Stomach (tissue), 9 donors: ENCODE results near the gene GRB10. TPM values are rescaled to one million over a fixed set of nuclear protein-coding genes. Genes with fewer than 3 reads are reported as not detected.

Source experiments
- DNase-seq, 2 donors: peaks; one replicate each; pipeline versions ENCODE4 v3.0.0 to v3.0.0-alpha.2; 2013 to 2019
- H3K27ac ChIP-seq, 5 donors: fragments of 200-600 bp in 4 of 5; sonication (generic) in 4 of 5; one replicate each; pipeline ENCODE4 v1.5.1; 2013 to 2019; ENCODE audit warnings: mild to moderate bottlenecking in 1 of 5, moderate library complexity in 1 of 5
- H3K27me3 ChIP-seq, 3 donors: fragments of 200-600 bp; sonication (generic); one replicate each; pipeline ENCODE4 v1.5.1; 2017 to 2019; ENCODE audit warnings: mixed run types in 1 of 3
- H3K36me3 ChIP-seq, 4 donors: fragments of 200-600 bp; sonication (generic); 1 replicate in 3 of 4; 2 replicates in 1 of 4; pipeline ENCODE4 v1.5.1; 2016 to 2019
- H3K4me1 ChIP-seq, 4 donors: fragments of 200-600 bp; sonication (generic); one replicate each; pipeline ENCODE4 v1.5.1; 2016 to 2019
- H3K4me3 ChIP-seq, 4 donors: fragments of 200-600 bp; sonication (generic) in 3 of 4; one replicate each; pipeline ENCODE4 v1.5.1; 2016 to 2019; ENCODE audit warnings: mild to moderate bottlenecking in 1 of 4
- H3K9me3 ChIP-seq, 4 donors: fragments of 200-600 bp; sonication (generic); one replicate each; pipeline ENCODE4 v1.5.1; 2016 to 2019
- CTCF ChIP-seq, 7 experiments: fragments of 450-650 bp in 4 of 7; fragments of 200-600 bp in 3 of 7; sonication (generic) in 3 of 7; IDR thresholded peaks; one replicate each; pipeline ENCODE4 v1.5.1; 2016 to 2019; ENCODE audit warnings: antibody characterized with exemption in 7 of 7, control low read depth in 2 of 7, mild to moderate bottlenecking in 1 of 7
- EP300 ChIP-seq: sonication (generic); formaldehyde crosslinking; IDR thresholded peaks from one replicate; pipeline ENCODE4 v1.6.1; 2017; ENCODE audit warnings: antibody characterized with exemption
- POLR2A ChIP-seq, 4 donors: fragments of 450-650 bp; IDR thresholded peaks; one replicate each; pipeline ENCODE4 v1.6.1; 2016; ENCODE audit warnings: antibody characterized with exemption in 4 of 4, control low read depth in 2 of 4, mild to moderate bottlenecking in 1 of 4, moderate library complexity in 1 of 4
- POLR2AphosphoS5 ChIP-seq, 3 donors: sonication (generic); formaldehyde crosslinking; IDR thresholded peaks; one replicate each; pipeline ENCODE4 v1.6.1; 2016; ENCODE audit warnings: antibody characterized with exemption in 3 of 3
- WGBS, 5 donors: extraction: QIAGEN DNeasy Blood & Tissue Kit in 3 of 5; methylation state at CpG; one replicate each; pipeline versions ENCODE4 v1.1.5 to v1.1.7; 2013 to 2018; 5-methylcytosine and 5-hydroxymethylcytosine counted together
- intact Hi-C: fragments of 100-400 bp; cut with DNase I; formaldehyde crosslinking; loops from one replicate; pipeline ENCODE4 v1.15.1; 2023; ENCODE audit warnings: low total_unique reads
- polyA plus RNA-seq, 3 donors: library from polyadenylated mRNA; stranded (reverse); fragments of 200-250 nt; gene quantifications; one replicate each; pipeline ENCODE4 v1.2.3, GENCODE V29; 2013
- total RNA-seq, 5 donors: library from RNA; depleted of rRNA; stranded (reverse); fragments of >200 nt; gene quantifications; one replicate each; pipeline versions ENCODE4 v1.1.0 to v1.2.3, GENCODE V29; 2014 to 2016
- donor health status: healthy with polysubstance abuse.
- donor health status: Bipolar disorder and iron deficiency.
- donor health status: healthy.

Gene GRB10
- total and polyA plus RNA-seq, 8 donors: 10.2 to 84.9 (median 49.6) TPM

GRCh38 chr7:50710441-50711154, 72.1 kb downstream of the GRB10 start:
- no peak overlapping the region for H3K4me3 ChIP-seq
- intact Hi-C loops: no loop called here
- 84 to 91% (median 85%) methylated on average over 15 of the region's 15 CpGs for WGBS, 5 donors
- H3K36me3 ChIP-seq: no peaks in the 10 kb centered on the region
- TF ChIP-seq POLR2A (IDR thresholded peaks at IDR 0.05): no peak
- TF ChIP-seq POLR2AphosphoS5 (IDR thresholded peaks at IDR 0.05): no peak
- no peak for TF ChIP-seq CTCF (IDR thresholded peaks at IDR 0.05)
- TF ChIP-seq EP300: no peak
- no peak for DNase-seq
- H3K27me3 ChIP-seq: no peaks in the 10 kb centered on the region
- H3K4me1 ChIP-seq: peaks cover 6 to 77% (median 51%) of the 10 kb centered on the region in 4 donors
- H3K9me3 ChIP-seq: no peaks in the 10 kb centered on the region
- no peak overlapping the region for H3K27ac ChIP-seq

- Histone ChIP-seq H3K4me1 (peaks cover 3 to 70% (median 42%) of the 10 kb centered on the region in 4 donors), H3K27me3 (no peaks in the 10 kb centered on the region), H3K27ac (peak overlapping the region in 1 of 5 donors; percentile 11), H3K36me3 (no peaks in the 10 kb centered on the region), H3K9me3 (no peaks in the 10 kb centered on the region), H3K4me3 (no peak overlapping the region)
- WGBS, 5 donors: 82 to 92% (median 86%) methylated on average over 2 to 7 of the region's 7 CpGs
- no peak for DNase-seq
- TF ChIP-seq POLR2A (IDR thresholded peaks at IDR 0.05) (no peak), POLR2AphosphoS5 (IDR thresholded peaks at IDR 0.05) (no peak), CTCF (IDR thresholded peaks at IDR 0.05) (no peak)
- intact Hi-C loops: no loop called here
These were observed 73.5 kb downstream of the GRB10 start for GRCh38 chr7:50709151-50709550.

- Histone ChIP-seq H3K9me3 (no peaks in the 10 kb centered on the region), H3K4me3 (no peak overlapping the region), H3K27ac (no peak overlapping the region), H3K4me1 (peaks cover 0 to 61% (median 37%) of the 10 kb centered on the region in 4 donors), H3K27me3 (no peaks in the 10 kb centered on the region), H3K36me3 (peaks cover 0 to 10% (median 4%) of the 10 kb centered on the region in 4 donors)
- no peak for TF ChIP-seq CTCF (IDR thresholded peaks at IDR 0.05)
- TF ChIP-seq POLR2A (IDR thresholded peaks at IDR 0.05): no peak
- TF ChIP-seq POLR2AphosphoS5 (IDR thresholded peaks at IDR 0.05): no peak
- no peak for TF ChIP-seq EP300
- no peak for DNase-seq
- intact Hi-C loops: no loop called here
- WGBS, 5 donors: 65 to 90% (median 86%) methylated on average over 9 of the region's 9 CpGs
These were observed 75.3 kb downstream of the GRB10 start for GRCh38 chr7:50707236-50708006.

GRCh38 chr7:50706469-50706937, 76.2 kb downstream of the GRB10 start:
- 66 to 77% (median 73%) methylated on average over 5 of the region's 5 CpGs for WGBS, 5 donors
- H3K9me3 ChIP-seq: no peaks in the 10 kb centered on the region
- no peak overlapping the region for H3K27ac ChIP-seq
- intact Hi-C loops: no loop called here
- H3K4me1 ChIP-seq: peaks cover 0 to 52% (median 32%) of the 10 kb centered on the region in 4 donors
- DNase-seq: no peak
- H3K36me3 ChIP-seq: peaks cover 4 to 19% (median 13%) of the 10 kb centered on the region in 4 donors
- TF ChIP-seq EP300: no peak
- no peak for TF ChIP-seq POLR2A (IDR thresholded peaks at IDR 0.05)
- TF ChIP-seq CTCF (IDR thresholded peaks at IDR 0.05): no peak
- TF ChIP-seq POLR2AphosphoS5 (IDR thresholded peaks at IDR 0.05): no peak
- H3K27me3 ChIP-seq: no peaks in the 10 kb centered on the region
- H3K4me3 ChIP-seq: no peak overlapping the region
